ENCODE data around the gene CACNB2.

CACNB2 gene

GRCh38 chr10:18404530-18404929 lies 264.3 kb downstream of the CACNB2 start:
- Histone ChIP-seq H4K20me1 (ENCODE audit: control insufficient read depth, insufficient read depth, low read depth, low read length) (no peaks in the 10 kb centered on the region), H3K4me2 (ENCODE audit: low read length) (no peak overlapping the region), H3K27me3 (ENCODE audit: control insufficient read depth, low read length) (peaks cover 7% of the 10 kb centered on the region; the same call in 1 of the 2 replicates), H3K27ac (ENCODE audit: low read depth, low read length) (no peak overlapping the region), H3K79me2 (ENCODE audit: control insufficient read depth, low read length) (no peaks in the 10 kb centered on the region), H3K4me1 (ENCODE audit: control insufficient read depth, low read length) (no peaks in the 10 kb centered on the region), H3F3A (ENCODE audit: control insufficient read depth, insufficient read depth) (no peaks in the 10 kb centered on the region), H3K9me3 (ENCODE audit: control insufficient read depth, insufficient read depth, low read length) (no peaks in the 10 kb centered on the region), H3K9me2 (replicated peaks; ENCODE audit: control insufficient read depth, low read length) (no peaks in the 10 kb centered on the region), H3K4me3 (ENCODE audit: low read length) (no peak overlapping the region), H3K36me3 (ENCODE audit: control insufficient read depth, low read length) (no peaks in the 10 kb centered on the region)
- TF ChIP-seq CTCF (IDR thresholded peaks at IDR 0.05; ENCODE audit: low read depth, low read length, poor library complexity, severe bottlenecking): no peak
- TF ChIP-seq EZH2phosphoT487 (IDR thresholded peaks at IDR 0.05; ENCODE audit: borderline replicate concordance, low read length): no peak

DNA sequence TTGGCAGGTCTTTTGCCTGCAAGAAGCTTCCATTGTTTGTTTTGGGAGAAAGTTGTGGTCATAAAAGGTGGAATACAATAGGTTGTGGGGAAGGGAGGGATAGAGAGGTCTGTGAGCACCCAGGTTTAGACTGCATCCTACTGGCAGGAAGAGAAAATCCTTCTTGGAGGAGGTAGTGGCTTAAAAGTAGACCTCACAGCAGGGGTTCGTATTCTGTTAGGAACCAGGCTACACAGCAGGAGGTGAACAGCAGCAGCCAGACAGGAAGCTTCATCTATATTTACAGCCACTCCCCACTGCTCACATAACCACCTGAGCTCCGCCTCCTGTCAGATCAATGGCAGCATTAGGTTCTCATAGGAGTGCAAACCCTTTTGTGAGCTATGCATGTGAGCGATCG lies 265.9 kb downstream of the CACNB2 start:
- no peak overlapping the region for H3K27ac ChIP-seq (ENCODE audit: low read depth, low read length)
- H3K9me3 ChIP-seq (ENCODE audit: control insufficient read depth, insufficient read depth, low read length): no peaks in the 10 kb centered on the region
- no peaks in the 10 kb centered on the region for H3K9me2 ChIP-seq (replicated peaks; ENCODE audit: control insufficient read depth, low read length)
- H3K4me3 ChIP-seq (ENCODE audit: low read length): no peak overlapping the region
- no peaks in the 10 kb centered on the region for H3K79me2 ChIP-seq (ENCODE audit: control insufficient read depth, low read length)
- no peak for TF ChIP-seq CTCF (IDR thresholded peaks at IDR 0.05; ENCODE audit: low read depth, low read length, poor library complexity, severe bottlenecking)
- TF ChIP-seq EZH2phosphoT487 (IDR thresholded peaks at IDR 0.05; ENCODE audit: borderline replicate concordance, low read length): no peak
- peaks cover 7% of the 10 kb centered on the region; the same call in 1 of the 2 replicates for H3K27me3 ChIP-seq (ENCODE audit: control insufficient read depth, low read length)
- no peaks in the 10 kb centered on the region for H4K20me1 ChIP-seq (ENCODE audit: control insufficient read depth, insufficient read depth, low read depth, low read length)
- no peak overlapping the region for H3K4me2 ChIP-seq (ENCODE audit: low read length)
- no peaks in the 10 kb centered on the region for H3K4me1 ChIP-seq (ENCODE audit: control insufficient read depth, low read length)
- H3K36me3 ChIP-seq (ENCODE audit: control insufficient read depth, low read length): no peaks in the 10 kb centered on the region
- no peaks in the 10 kb centered on the region for H3F3A ChIP-seq (ENCODE audit: control insufficient read depth, insufficient read depth)

DNA sequence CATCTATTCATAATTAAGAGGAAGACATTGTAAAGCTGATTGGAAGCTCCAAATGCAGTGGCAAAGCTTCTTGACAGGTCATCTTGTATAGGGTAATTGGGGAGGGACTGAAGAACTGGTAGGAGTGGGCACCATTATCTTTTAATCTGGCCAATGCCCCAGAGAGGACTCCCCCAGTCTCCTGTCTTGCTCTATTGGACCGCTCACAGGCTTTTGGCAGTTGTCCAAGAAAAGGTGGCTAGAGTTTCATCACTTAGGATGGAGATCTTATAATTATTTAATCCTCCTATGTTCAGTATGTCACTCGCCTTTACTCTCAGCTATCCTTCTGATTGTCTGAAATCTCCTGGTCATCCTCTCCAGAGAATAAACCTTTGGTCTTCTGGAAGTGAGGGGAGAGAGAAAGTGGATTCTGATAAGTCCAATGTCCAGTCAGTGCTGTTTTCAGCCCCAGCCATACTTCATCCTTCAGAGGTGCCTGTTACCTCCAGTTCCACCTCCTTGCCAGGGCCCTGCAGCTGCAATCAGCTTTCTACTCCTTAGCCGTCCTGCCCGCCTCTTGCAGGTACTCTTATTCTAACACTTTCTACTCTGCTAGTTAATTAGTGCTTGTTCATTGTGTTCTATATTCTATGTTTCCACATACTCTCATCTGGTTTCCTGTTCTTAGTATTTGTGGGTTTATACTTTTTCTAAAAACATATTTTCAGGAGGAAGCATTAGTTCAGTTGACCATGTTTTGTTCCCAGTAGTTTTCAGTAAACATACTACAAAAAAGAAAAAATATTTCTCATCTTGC lies 269.6 kb downstream of the CACNB2 start:
- TF ChIP-seq EZH2phosphoT487 (IDR thresholded peaks at IDR 0.05; ENCODE audit: borderline replicate concordance, low read length): no peak
- TF ChIP-seq CTCF (IDR thresholded peaks at IDR 0.05; ENCODE audit: low read depth, low read length, poor library complexity, severe bottlenecking): no peak

More for the DNA sequence above, 269.6 kb downstream of the CACNB2 start:
- Histone ChIP-seq H3F3A (ENCODE audit: control insufficient read depth, insufficient read depth) (no peaks in the 10 kb centered on the region), H3K4me3 (ENCODE audit: low read length) (no peak overlapping the region), H3K9me3 (ENCODE audit: control insufficient read depth, insufficient read depth, low read length) (no peaks in the 10 kb centered on the region), H3K4me2 (ENCODE audit: low read length) (no peak overlapping the region), H3K9me2 (replicated peaks; ENCODE audit: control insufficient read depth, low read length) (no peaks in the 10 kb centered on the region), H3K4me1 (ENCODE audit: control insufficient read depth, low read length) (no peaks in the 10 kb centered on the region), H3K36me3 (ENCODE audit: control insufficient read depth, low read length) (no peaks in the 10 kb centered on the region), H3K79me2 (ENCODE audit: control insufficient read depth, low read length) (no peaks in the 10 kb centered on the region), H3K27ac (ENCODE audit: low read depth, low read length) (no peak overlapping the region), H4K20me1 (ENCODE audit: control insufficient read depth, insufficient read depth, low read depth, low read length) (no peaks in the 10 kb centered on the region), H3K27me3 (ENCODE audit: control insufficient read depth, low read length) (no peaks in the 10 kb centered on the region)

Measured in DOHH2 (cell line).